Measurements from ENCODE around the gene CTSW. TPM values are rescaled to one million over a fixed set of nuclear protein-coding genes. Genes with fewer than 3 reads are reported as not detected.

CTSW gene
- total and polyA plus RNA-seq, 4 donors: 2.9 to 8.7 (median 3.8) TPM

GRCh38 chr11:65919573-65920371 lies 40.1 kb downstream of the CTSW start:
- H3K4me1 ChIP-seq (ENCODE audit: control insufficient read depth in 5 of 5, insufficient read depth in 5 of 5, low read length in 5 of 5): peaks cover 9 to 39% (median 18%) of the 10 kb centered on the region in 5 donors
- DNase-seq: peak in 1 of 3 donors; percentile 40
- peak overlapping the region; percentile 78 to 82 for H3K27ac ChIP-seq (ENCODE audit: low read depth in 1 of 2, low read length in 1 of 2)
- no peaks in the 10 kb centered on the region for H3K27me3 ChIP-seq (ENCODE audit: control insufficient read depth in 3 of 3, insufficient read depth in 3 of 3, low read length in 2 of 3)
- no peaks in the 10 kb centered on the region for H3K9me3 ChIP-seq (ENCODE audit: control insufficient read depth in 4 of 4, insufficient read depth in 3 of 4, low read length in 3 of 4)
- ATAC-seq (ENCODE audit: insufficient read depth, low FRiP score): peak; percentile 3
- peak overlapping the region; percentile 77 for H3K4me3 ChIP-seq
- no peak for TF ChIP-seq CTCF (IDR thresholded peaks at IDR 0.05; ENCODE audit: control extremely low read depth, extremely low read depth)
- H3K36me3 ChIP-seq (ENCODE audit: control insufficient read depth in 4 of 4, insufficient read depth in 4 of 4, low read length in 4 of 4): peaks cover 0 to 33% (median 14%) of the 10 kb centered on the region in 4 donors
- WGBS, 2 donors: 1% methylated on average over 48 to 60 of the region's 60 CpGs
- peak overlapping the region; percentile 37 to 42 for H3K9ac ChIP-seq (ENCODE audit: insufficient read depth in 1 of 2, low read length in 2 of 2)

GRCh38 chr11:65920372-65920802 lies 40.8 kb downstream of the CTSW start:
- DNase-seq: no peak
- Histone ChIP-seq H3K9me3 (ENCODE audit: control insufficient read depth in 4 of 4, insufficient read depth in 3 of 4, low read length in 3 of 4) (no peaks in the 10 kb centered on the region), H3K4me3 (peak overlapping the region; percentile 77), H3K4me1 (ENCODE audit: control insufficient read depth in 5 of 5, insufficient read depth in 5 of 5, low read length in 5 of 5) (peaks cover 9 to 33% (median 18%) of the 10 kb centered on the region in 5 donors), H3K9ac (ENCODE audit: insufficient read depth in 1 of 2, low read length in 2 of 2) (peak overlapping the region in 1 of 2 donors; percentile 42), H3K27ac (ENCODE audit: low read depth in 1 of 2, low read length in 1 of 2) (no peak overlapping the region), H3K27me3 (ENCODE audit: control insufficient read depth in 3 of 3, insufficient read depth in 3 of 3, low read length in 2 of 3) (no peaks in the 10 kb centered on the region), H3K36me3 (ENCODE audit: control insufficient read depth in 4 of 4, insufficient read depth in 4 of 4, low read length in 4 of 4) (peaks cover 0 to 34% (median 14%) of the 10 kb centered on the region in 4 donors)
- 55 to 76% methylated on average over 15 of the region's 15 CpGs for WGBS, 2 donors
- ATAC-seq (ENCODE audit: insufficient read depth, low FRiP score): no peak
- no peak for TF ChIP-seq CTCF (IDR thresholded peaks at IDR 0.05; ENCODE audit: control extremely low read depth, extremely low read depth)

GRCh38 chr11:65921033-65921555 lies 41.5 kb downstream of the CTSW start:
- ATAC-seq (ENCODE audit: insufficient read depth, low FRiP score) (no peak), DNase-seq (no peak)
- WGBS, 2 donors: 89 to 95% methylated on average over 12 of the region's 12 CpGs
- H3K27ac ChIP-seq (ENCODE audit: low read depth in 1 of 2, low read length in 1 of 2): no peak overlapping the region
- H3K9ac ChIP-seq (ENCODE audit: insufficient read depth in 1 of 2, low read length in 2 of 2): no peak overlapping the region
- H3K4me3 ChIP-seq: no peak overlapping the region
- H3K9me3 ChIP-seq (ENCODE audit: control insufficient read depth in 4 of 4, insufficient read depth in 3 of 4, low read length in 3 of 4): no peaks in the 10 kb centered on the region
- no peaks in the 10 kb centered on the region for H3K27me3 ChIP-seq (ENCODE audit: control insufficient read depth in 3 of 3, insufficient read depth in 3 of 3, low read length in 2 of 3)
- no peak for TF ChIP-seq CTCF (IDR thresholded peaks at IDR 0.05; ENCODE audit: control extremely low read depth, extremely low read depth)
- peaks cover 0 to 34% (median 14%) of the 10 kb centered on the region in 4 donors for H3K36me3 ChIP-seq (ENCODE audit: control insufficient read depth in 4 of 4, insufficient read depth in 4 of 4, low read length in 4 of 4)
- H3K4me1 ChIP-seq (ENCODE audit: control insufficient read depth in 5 of 5, insufficient read depth in 5 of 5, low read length in 5 of 5): peaks cover 9 to 27% (median 18%) of the 10 kb centered on the region in 5 donors
